IgD-negative memory B cell (primary cell): ENCODE results near the gene ABO. TPM values are rescaled to one million over a fixed set of nuclear protein-coding genes. Genes with fewer than 3 reads are reported as not detected.
"Not testable (repeated sequence)": the region's sequence is repeated elsewhere in the genome, so short reads cannot be mapped to it uniquely, and the experiment has no call there.

Source experiments
- H3K27ac Mint-ChIP-seq, 3 donors: one replicate each; pipeline ENCODE4 v1.8.0; 2020 to 2022; ENCODE audit warnings: mild to moderate bottlenecking in 3 of 3, mixed read lengths in 3 of 3, moderate library complexity in 1 of 3
- H3K27me3 Mint-ChIP-seq: one replicate; pipeline ENCODE4 v1.8.0; 2021; ENCODE audit warnings: mixed read lengths
- H3K36me3 Mint-ChIP-seq: one replicate; pipeline ENCODE4 v1.8.0; 2020; ENCODE audit warnings: mild to moderate bottlenecking, mixed read lengths
- H3K4me1 Mint-ChIP-seq, 3 donors: one replicate each; pipeline ENCODE4 v1.8.0; 2020 to 2022; ENCODE audit warnings: mixed read lengths in 3 of 3, mild to moderate bottlenecking in 1 of 3
- H3K4me3 Mint-ChIP-seq, 4 donors: one replicate each; pipeline ENCODE4 v1.8.0; 2020 to 2022; ENCODE audit warnings: mild to moderate bottlenecking in 4 of 4, mixed read lengths in 4 of 4, moderate library complexity in 3 of 4
- H3K9me3 Mint-ChIP-seq, 3 donors: one replicate each; pipeline ENCODE4 v1.8.0; 2020 to 2021; ENCODE audit warnings: mixed read lengths in 3 of 3, mild to moderate bottlenecking in 1 of 3
- polyA plus RNA-seq: library from polyadenylated mRNA; unstranded; fragments of 300-500 nt; fragmentation: Illumina TruSeq; gene quantifications from one replicate; pipeline ENCODE4 v1.2.3, GENCODE V29; 2021

Gene ABO
- polyA plus RNA-seq, 1 donor from 2014 or later: not detected

DNA sequence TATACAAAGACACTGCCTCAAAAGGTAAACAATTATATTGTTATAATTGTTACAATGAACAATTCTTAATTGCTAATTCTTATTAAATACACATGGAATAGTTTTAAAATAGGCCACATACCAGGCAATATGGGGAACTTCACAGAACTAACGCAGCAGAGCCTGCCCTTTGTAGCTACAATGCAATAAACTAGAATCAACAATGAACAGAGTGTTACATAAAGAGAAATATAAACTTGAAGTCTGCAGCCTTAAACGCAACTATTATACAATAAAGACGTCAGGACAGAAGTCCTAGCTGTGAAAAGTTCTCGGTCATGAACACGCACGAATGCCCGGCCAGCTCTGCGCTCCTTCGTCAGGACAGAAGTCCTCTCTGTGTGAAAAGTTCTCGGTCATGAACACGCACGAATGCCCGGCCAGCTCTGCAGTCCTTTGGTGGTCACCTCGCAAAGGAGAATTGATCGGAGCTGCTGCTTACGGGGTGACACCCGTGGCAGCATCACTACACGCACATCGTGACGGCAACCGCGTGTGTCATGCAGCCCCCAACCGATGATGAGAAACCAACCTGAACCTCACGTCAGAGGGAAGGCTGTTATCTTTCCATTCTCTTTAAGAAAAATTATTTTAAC, 43.0 kb downstream of the ABO start:
- H3K4me1 Mint-ChIP-seq, H3K27me3 Mint-ChIP-seq, H3K36me3 Mint-ChIP-seq, H3K4me3 Mint-ChIP-seq, H3K27ac Mint-ChIP-seq, H3K9me3 Mint-ChIP-seq: not testable (repeated sequence)

- not testable (repeated sequence) for H3K4me1 Mint-ChIP-seq, H3K27ac Mint-ChIP-seq, H3K9me3 Mint-ChIP-seq, H3K4me3 Mint-ChIP-seq, H3K27me3 Mint-ChIP-seq, H3K36me3 Mint-ChIP-seq
Measured at GRCh38 chr9:133230514-133230913, 44.5 kb downstream of the ABO start.

DNA sequence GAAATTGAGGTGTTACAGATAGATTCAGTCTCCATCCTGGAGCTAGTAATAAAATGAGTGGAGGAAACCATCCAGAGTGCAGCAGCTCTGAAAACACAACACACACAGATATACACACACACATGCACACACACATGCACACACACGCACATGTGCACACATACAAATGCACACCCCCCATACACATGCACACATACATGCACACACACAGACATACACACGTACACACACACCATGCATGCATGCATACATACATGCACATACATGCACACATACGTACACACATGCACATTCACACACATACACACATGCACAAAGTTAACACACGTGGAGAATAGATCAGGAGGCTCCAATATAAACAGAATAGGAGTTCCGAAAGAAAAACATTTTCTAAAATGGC, 44.9 kb downstream of the ABO start:
- Mint-ChIP-seq H3K36me3 (peaks cover 1% of the 10 kb centered on the region), H3K27ac (no peak overlapping the region), H3K9me3 (peaks cover 0 to 2% (median 0%) of the 10 kb centered on the region in 3 donors), H3K4me3 (no peak overlapping the region), H3K27me3 (peaks cover 3% of the 10 kb centered on the region), H3K4me1 (no peaks in the 10 kb centered on the region)

- not testable (repeated sequence) for H3K36me3 Mint-ChIP-seq, H3K9me3 Mint-ChIP-seq, H3K4me1 Mint-ChIP-seq, H3K4me3 Mint-ChIP-seq, H3K27me3 Mint-ChIP-seq, H3K27ac Mint-ChIP-seq
Measured at GRCh38 chr9:133228474-133229193, 46.4 kb downstream of the ABO start.

DNA sequence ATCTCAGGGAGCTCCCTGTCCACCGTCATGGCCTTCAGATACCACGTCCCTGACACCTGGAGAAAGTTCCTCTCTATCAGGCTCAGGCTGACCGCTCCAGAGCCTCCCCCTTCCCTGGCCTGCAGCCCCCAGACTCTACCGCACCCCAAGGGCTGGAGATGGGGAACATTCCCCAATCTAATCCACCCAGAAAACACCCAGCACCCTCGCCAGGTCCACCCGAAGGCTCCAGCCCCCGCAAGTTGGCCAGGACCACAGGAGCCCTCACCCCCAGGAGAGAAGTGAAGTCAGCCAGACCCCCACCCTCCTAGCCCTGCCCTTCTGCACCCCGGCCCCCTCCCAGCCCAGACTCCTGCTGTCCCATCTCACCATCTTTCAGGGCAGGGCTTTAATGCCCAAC, 47.0 kb downstream of the ABO start:
- H3K4me1 Mint-ChIP-seq, H3K36me3 Mint-ChIP-seq: not testable (repeated sequence)

GRCh38 chr9:133227242-133227860, 47.6 kb downstream of the ABO start:
- Mint-ChIP-seq H3K4me1 (peaks cover 0 to 1% (median 0%) of the 10 kb centered on the region in 3 donors), H3K27ac (no peak overlapping the region), H3K27me3 (peaks cover 7% of the 10 kb centered on the region), H3K4me3 (no peak overlapping the region), H3K36me3 (no peaks in the 10 kb centered on the region), H3K9me3 (peaks cover 0 to 3% (median 0%) of the 10 kb centered on the region in 3 donors)

More for the DNA sequence above, 47.0 kb downstream of the ABO start:
- H3K27ac Mint-ChIP-seq, H3K27me3 Mint-ChIP-seq, H3K9me3 Mint-ChIP-seq, H3K4me3 Mint-ChIP-seq: not testable (repeated sequence)

DNA sequence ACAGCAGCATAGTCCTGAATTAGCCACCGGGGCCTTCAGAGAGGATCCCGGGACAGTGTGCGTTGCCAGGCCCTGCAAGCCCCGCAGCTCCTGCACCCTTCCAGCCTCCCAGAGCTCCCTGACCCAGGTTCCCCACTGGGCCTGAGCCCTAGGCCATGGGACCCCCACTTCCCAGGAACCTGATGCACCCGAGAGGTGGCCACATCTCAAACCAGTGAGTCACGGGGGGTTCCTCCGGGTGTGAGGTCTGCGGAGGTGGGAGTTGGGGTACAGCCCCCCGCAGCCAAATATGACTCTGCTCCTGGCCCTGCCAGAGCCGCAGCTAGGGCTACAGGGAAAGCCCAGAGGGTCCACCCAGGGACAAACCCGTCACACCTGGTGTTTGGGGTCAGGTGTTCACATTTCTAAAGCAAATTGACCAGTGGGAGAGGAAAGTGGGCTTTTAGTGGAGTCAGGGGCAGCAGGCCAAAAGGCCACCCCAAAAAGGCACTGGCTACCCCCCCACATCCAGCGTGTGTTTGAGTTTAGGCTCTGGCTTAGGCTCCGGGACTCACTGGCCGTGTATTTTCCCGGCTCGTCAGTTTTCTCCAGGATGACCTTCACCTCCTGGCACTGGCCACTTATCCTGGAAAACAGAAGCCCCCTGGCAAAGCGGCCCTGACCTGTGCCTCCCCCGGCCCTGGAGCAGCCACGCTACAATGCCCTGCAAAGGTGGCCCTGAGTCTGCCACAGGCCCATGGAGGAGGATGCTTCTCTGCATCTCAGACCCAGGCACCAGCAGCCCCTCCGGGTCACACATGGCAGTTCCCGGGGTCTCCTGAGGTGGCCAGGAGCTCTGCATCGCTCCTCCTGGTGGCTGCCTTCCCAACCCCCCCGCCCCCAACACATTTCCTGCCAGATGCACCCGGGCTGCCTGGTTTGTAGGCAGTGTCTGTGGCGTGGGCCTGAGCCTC, 48.5 kb downstream of the ABO start:
- no peak overlapping the region for H3K27ac Mint-ChIP-seq
- peaks cover 0 to 3% (median 0%) of the 10 kb centered on the region in 3 donors for H3K9me3 Mint-ChIP-seq
- no peaks in the 10 kb centered on the region for H3K36me3 Mint-ChIP-seq
- no peak overlapping the region for H3K4me3 Mint-ChIP-seq
- peaks cover 0 to 1% (median 0%) of the 10 kb centered on the region in 3 donors for H3K4me1 Mint-ChIP-seq
- H3K27me3 Mint-ChIP-seq: peaks cover 9% of the 10 kb centered on the region

- Mint-ChIP-seq H3K36me3 (no peaks in the 10 kb centered on the region), H3K27ac (no peak overlapping the region), H3K9me3 (peaks cover 0 to 6% (median 0%) of the 10 kb centered on the region in 3 donors), H3K4me3 (no peak overlapping the region), H3K27me3 (peaks cover 19% of the 10 kb centered on the region), H3K4me1 (peaks cover 0 to 1% (median 0%) of the 10 kb centered on the region in 3 donors)
Measured at GRCh38 chr9:133225171-133226011, 49.6 kb downstream of the ABO start.

GRCh38 chr9:133224762-133225161, 50.2 kb downstream of the ABO start:
- Mint-ChIP-seq H3K4me3 (no peak overlapping the region), H3K27me3 (peaks cover 24% of the 10 kb centered on the region), H3K27ac (no peak overlapping the region), H3K36me3 (no peaks in the 10 kb centered on the region), H3K4me1 (peaks cover 0 to 1% (median 0%) of the 10 kb centered on the region in 3 donors), H3K9me3 (peaks cover 0 to 5% (median 0%) of the 10 kb centered on the region in 3 donors)

- H3K9me3 Mint-ChIP-seq, H3K4me3 Mint-ChIP-seq: not testable (repeated sequence)
Measured at GRCh38 chr9:133223159-133223756, 51.7 kb downstream of the ABO start.

GRCh38 chr9:133221994-133222393, 53.0 kb downstream of the ABO start:
- H3K27me3 Mint-ChIP-seq: peaks cover 32% of the 10 kb centered on the region
- not testable (repeated sequence) for H3K27ac Mint-ChIP-seq, H3K4me1 Mint-ChIP-seq, H3K36me3 Mint-ChIP-seq, H3K4me3 Mint-ChIP-seq, H3K9me3 Mint-ChIP-seq

More at GRCh38 chr9:133223159-133223756, 51.7 kb downstream of the ABO start:
- not testable (repeated sequence) for H3K36me3 Mint-ChIP-seq, H3K27ac Mint-ChIP-seq, H3K4me1 Mint-ChIP-seq
- peaks cover 29% of the 10 kb centered on the region for H3K27me3 Mint-ChIP-seq

GRCh38 chr9:133221177-133221809, 53.7 kb downstream of the ABO start:
- Mint-ChIP-seq H3K36me3 (no peaks in the 10 kb centered on the region), H3K4me3 (peak overlapping the region in 1 of 4 donors; percentile 37), H3K27ac (no peak overlapping the region), H3K9me3 (peaks cover 0 to 7% (median 0%) of the 10 kb centered on the region in 3 donors), H3K4me1 (peaks cover 0 to 1% (median 0%) of the 10 kb centered on the region in 3 donors), H3K27me3 (peaks cover 33% of the 10 kb centered on the region)
